Naive thymus-derived CD4-positive, alpha-beta T cell (primary cell): Measurements from ENCODE around the gene GDI2. TPM values are rescaled to one million over a fixed set of nuclear protein-coding genes. Genes with fewer than 3 reads are reported as not detected.
A peak's percentile ranks its signal among the peaks of the same experiment; 100 is the strongest.

Source experiments
- ATAC-seq: fragments of 150-1000 bp; cut with Tn5 transposase; 2 replicates; pipeline ENCODE4 v1.10.0; 2021; ENCODE audit warnings: mild to moderate bottlenecking, moderate library complexity
- CTCF ChIA-PET: fragments of 350-600 bp; sonication (Branson Sonifier 250); formaldehyde crosslinking; loops from one replicate; lab custom pipeline; 2021; ENCODE audit warnings: antibody characterized with exemption; lab: Charles Lee
- POLR2A ChIA-PET: fragments of 350-600 bp; sonication (Branson Sonifier 250); formaldehyde crosslinking; loops from one replicate; lab custom pipeline; 2021; ENCODE audit warnings: antibody characterized with exemption, inconsistent platforms; lab: Charles Lee
- DNase-seq, 9 donors: peaks; one replicate each; pipeline versions ENCODE4 v3.0.0 to v3.0.0-alpha.2; 2020 to 2022; ENCODE audit warnings: mixed read lengths in 1 of 9
- H3K27ac ChIP-seq: one replicate; pipeline ENCODE4 v1.7.0; 2013; ENCODE audit warnings: mild to moderate bottlenecking, low read depth, low read length, moderate library complexity
- H3K27me3 ChIP-seq, 2 donors: one replicate each; pipeline ENCODE4 v1.7.0; 2013; ENCODE audit warnings: low read length in 2 of 2, mild to moderate bottlenecking in 2 of 2, moderate library complexity in 2 of 2; ENCODE audit not compliant: control insufficient read depth in 2 of 2, insufficient read depth in 2 of 2
- H3K36me3 ChIP-seq, 3 experiments: 1 replicate in 2 of 3; 2 replicates in 1 of 3; pipeline ENCODE4 v1.7.0; 2013; ENCODE audit warnings: low read length in 3 of 3, mild to moderate bottlenecking in 3 of 3, moderate library complexity in 1 of 3; ENCODE audit not compliant: insufficient read depth in 3 of 3, control insufficient read depth in 2 of 3
- H3K4me1 ChIP-seq, 2 donors: one replicate each; pipeline ENCODE4 v1.7.0; 2013; ENCODE audit warnings: low read length in 2 of 2, mild to moderate bottlenecking in 2 of 2, moderate library complexity in 1 of 2; ENCODE audit not compliant: control insufficient read depth in 2 of 2, insufficient read depth in 2 of 2
- H3K4me3 ChIP-seq: 2 replicates; pipeline ENCODE4 v1.7.0; 2013; ENCODE audit warnings: mild to moderate bottlenecking, low read length
- H3K9me3 ChIP-seq, 3 experiments: 1 replicate in 2 of 3; 2 replicates in 1 of 3; pipeline ENCODE4 v1.7.0; 2013; ENCODE audit warnings: low read length in 3 of 3; ENCODE audit not compliant: control insufficient read depth in 2 of 3
- H3K27ac Mint-ChIP-seq, 9 donors: one replicate each; pipeline ENCODE4 v1.8.0; 2020 to 2022; ENCODE audit warnings: mixed read lengths in 9 of 9, mild to moderate bottlenecking in 8 of 9, moderate library complexity in 5 of 9, inconsistent platforms in 2 of 9
- H3K27me3 Mint-ChIP-seq, 5 donors: one replicate each; pipeline ENCODE4 v1.8.0; 2021 to 2022; ENCODE audit warnings: mixed read lengths in 5 of 5, mild to moderate bottlenecking in 1 of 5
- H3K36me3 Mint-ChIP-seq, 5 donors: one replicate each; pipeline ENCODE4 v1.8.0; 2020 to 2022; ENCODE audit warnings: mixed read lengths in 5 of 5, mild to moderate bottlenecking in 3 of 5, inconsistent platforms in 1 of 5
- H3K4me1 Mint-ChIP-seq, 7 donors: one replicate each; pipeline ENCODE4 v1.8.0; 2020 to 2022; ENCODE audit warnings: mixed read lengths in 7 of 7, mild to moderate bottlenecking in 3 of 7, inconsistent platforms in 1 of 7
- H3K4me3 Mint-ChIP-seq, 10 donors: one replicate each; pipeline ENCODE4 v1.8.0; 2020 to 2022; ENCODE audit warnings: mild to moderate bottlenecking in 10 of 10, mixed read lengths in 10 of 10, moderate library complexity in 6 of 10, inconsistent platforms in 2 of 10
- H3K9me3 Mint-ChIP-seq, 11 donors: one replicate each; pipeline ENCODE4 v1.8.0; 2020 to 2022; ENCODE audit warnings: mixed read lengths in 11 of 11, mild to moderate bottlenecking in 4 of 11, inconsistent platforms in 1 of 11, moderate library complexity in 1 of 11
- intact Hi-C, 2 donors: fragments of 100-400 bp; cut with micrococcal nuclease; formaldehyde crosslinking; loops; one replicate each; pipeline ENCODE4 v1.15.1; 2023
- polyA plus RNA-seq, 2 donors: library from polyadenylated mRNA; unstranded; fragments of 300-500 nt; fragmentation: Illumina TruSeq; gene quantifications; one replicate each; pipeline ENCODE4 v1.2.3, GENCODE V29; 2021
- total RNA-seq, 6 experiments: library from RNA in 5 of 6; stranded (reverse) in 5 of 6; gene quantifications; 1 replicate in 5 of 6; 2 replicates in 1 of 6; pipeline ENCODE4 v1.2.3 and lab custom pipeline; 2021 to 2026

GDI2 gene
- total and polyA plus RNA-seq, 7 experiments from 2014 or later: 85.3 to 236 (median 130) TPM

DNA sequence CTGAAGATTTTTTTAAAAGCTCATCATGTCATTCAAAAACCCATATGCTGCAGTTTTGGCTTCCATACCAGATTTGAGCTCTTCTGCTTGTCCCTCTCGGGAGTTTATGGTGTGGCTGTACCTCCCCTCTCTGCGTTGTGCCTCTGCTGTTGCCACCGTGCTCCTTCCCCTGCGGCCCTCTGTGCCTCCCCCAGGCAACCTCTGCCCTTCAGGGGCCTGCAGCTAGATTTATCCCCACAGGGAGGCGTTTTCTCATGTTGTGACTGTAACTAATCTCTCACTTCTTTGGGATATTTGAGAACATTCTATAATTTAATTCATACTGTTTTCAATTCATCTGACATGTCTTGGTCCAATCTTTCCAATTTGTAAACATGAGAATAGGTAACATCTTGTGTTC, 75.9 kb downstream of the GDI2 start:
- no peaks in the 10 kb centered on the region for H3K9me3 Mint-ChIP-seq
- DNase-seq (no peak), ATAC-seq (no peak)
- Histone ChIP-seq H3K4me3 (no peak overlapping the region), H3K27me3 (no peaks in the 10 kb centered on the region), H3K27ac (no peak overlapping the region), H3K4me1 (no peaks in the 10 kb centered on the region), H3K36me3 (peaks cover 3 to 44% (median 7%) of the 10 kb centered on the region in 3 experiments), H3K9me3 (no peaks in the 10 kb centered on the region)
- peaks cover 13 to 53% (median 16%) of the 10 kb centered on the region in 5 donors for H3K36me3 Mint-ChIP-seq
- intact Hi-C loops: no loop called here
- ChIA-PET CTCF (no interaction called here), POLR2A (no interaction called here)
- peaks cover 9 to 37% (median 22%) of the 10 kb centered on the region in 7 donors for H3K4me1 Mint-ChIP-seq
- peak overlapping the region in 5 of 9 donors; percentile 20 to 80 (median 37) for H3K27ac Mint-ChIP-seq
- H3K4me3 Mint-ChIP-seq: peak overlapping the region in 1 of 10 donors; percentile 30
- no peaks in the 10 kb centered on the region for H3K27me3 Mint-ChIP-seq

- peak overlapping the region in 5 of 9 donors; percentile 2 to 55 (median 11) for H3K27ac Mint-ChIP-seq
- intact Hi-C loops: no loop called here
- POLR2A ChIA-PET: no interaction called here
Observed at GRCh38 chr10:5736591-5736990, 76.6 kb downstream of the GDI2 start.

DNA sequence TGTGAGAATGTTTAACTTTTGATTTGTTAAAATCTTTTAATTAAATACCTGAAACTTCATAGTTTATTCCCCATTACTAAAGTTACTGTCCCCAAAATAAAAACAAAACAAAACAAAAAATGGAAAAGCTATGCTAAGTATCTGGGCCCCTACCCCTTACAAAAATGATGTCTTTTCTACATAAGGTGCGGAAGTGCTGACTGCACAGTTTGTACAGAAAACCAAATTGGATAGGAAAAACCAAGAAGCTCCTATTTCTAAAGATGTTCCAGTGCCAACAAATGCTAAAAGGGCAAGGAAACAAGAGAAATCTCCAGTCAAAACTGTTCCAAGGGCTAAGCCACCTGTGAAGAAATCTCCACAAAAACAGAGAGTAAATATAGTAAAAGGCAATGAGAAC, 78.1 kb downstream of the GDI2 start:
- ChIA-PET CTCF (interaction anchor here (1.0 to 1.2 kb wide), 2 partner anchors 29 to 104 kb away, joined by 4 read pairs; no protein-coding TSS in a partner anchor), POLR2A (interaction anchor here (0.7 kb wide), 1 partner anchor 117 kb away, joined by 4 read pairs; no protein-coding TSS in a partner anchor)
- Histone ChIP-seq H3K36me3 (peaks cover 0 to 43% (median 12%) of the 10 kb centered on the region in 3 experiments), H3K9me3 (no peaks in the 10 kb centered on the region), H3K27ac (no peak overlapping the region), H3K4me1 (no peaks in the 10 kb centered on the region), H3K27me3 (no peaks in the 10 kb centered on the region), H3K4me3 (no peak overlapping the region)
- Mint-ChIP-seq H3K4me3 (no peak overlapping the region), H3K4me1 (peaks cover 13 to 47% (median 27%) of the 10 kb centered on the region in 7 donors), H3K27me3 (no peaks in the 10 kb centered on the region), H3K9me3 (no peaks in the 10 kb centered on the region), H3K36me3 (peaks cover 4 to 54% (median 23%) of the 10 kb centered on the region in 5 donors), H3K27ac (peak overlapping the region in 7 of 9 donors; percentile 14 to 64 (median 30))
- no peak for DNase-seq
- ATAC-seq: no peak
- intact Hi-C loops: no loop called here

More at GRCh38 chr10:5736591-5736990, 76.6 kb downstream of the GDI2 start:
- H3K4me3 ChIP-seq: no peak overlapping the region
- H3K4me1 Mint-ChIP-seq: peaks cover 14 to 41% (median 28%) of the 10 kb centered on the region in 7 donors
- H3K4me3 Mint-ChIP-seq: no peak overlapping the region
- CTCF ChIA-PET: no interaction called here
- peaks cover 13 to 54% (median 19%) of the 10 kb centered on the region in 5 donors for H3K36me3 Mint-ChIP-seq
- no peaks in the 10 kb centered on the region for H3K27me3 Mint-ChIP-seq
- H3K27ac ChIP-seq: no peak overlapping the region
- no peaks in the 10 kb centered on the region for H3K9me3 Mint-ChIP-seq
- H3K9me3 ChIP-seq: no peaks in the 10 kb centered on the region
- H3K4me1 ChIP-seq: no peaks in the 10 kb centered on the region
- no peaks in the 10 kb centered on the region for H3K27me3 ChIP-seq
- H3K36me3 ChIP-seq: peaks cover under 1 to 45% (median 3%) of the 10 kb centered on the region in 3 experiments
- DNase-seq: no peak
- ATAC-seq: no peak

- Histone ChIP-seq H3K27me3 (no peaks in the 10 kb centered on the region), H3K36me3 (peaks cover 0 to 49% (median 13%) of the 10 kb centered on the region in 3 experiments), H3K4me3 (no peak overlapping the region), H3K9me3 (no peaks in the 10 kb centered on the region), H3K27ac (no peak overlapping the region), H3K4me1 (no peaks in the 10 kb centered on the region)
- ATAC-seq (no peak), DNase-seq (no peak)
- no peaks in the 10 kb centered on the region for H3K9me3 Mint-ChIP-seq
- H3K4me1 Mint-ChIP-seq: peaks cover 8 to 35% (median 23%) of the 10 kb centered on the region in 7 donors
- peak overlapping the region in 5 of 9 donors; percentile 6 to 48 (median 12) for H3K27ac Mint-ChIP-seq
- H3K36me3 Mint-ChIP-seq: peaks cover 4 to 48% (median 30%) of the 10 kb centered on the region in 5 donors
- no peak overlapping the region for H3K4me3 Mint-ChIP-seq
- CTCF ChIA-PET: interaction anchor here (0.7 kb wide), 1 partner anchor 11 kb away, joined by 4 read pairs; no protein-coding TSS in a partner anchor
- POLR2A ChIA-PET: interaction anchor here (1.0 kb wide), 1 partner anchor 20 kb away, joined by 3 read pairs; no protein-coding TSS in a partner anchor
- no peaks in the 10 kb centered on the region for H3K27me3 Mint-ChIP-seq
- intact Hi-C loops: loop anchor here (5.0 kb wide), 2 partner anchors 45 to 100 kb away; no protein-coding TSS in a partner anchor
Observed at GRCh38 chr10:5732141-5732540, 81.1 kb downstream of the GDI2 start.

- Histone ChIP-seq H3K4me3 (no peak overlapping the region), H3K4me1 (no peaks in the 10 kb centered on the region), H3K27me3 (no peaks in the 10 kb centered on the region), H3K27ac (no peak overlapping the region), H3K36me3 (peaks cover 0 to 55% (median 15%) of the 10 kb centered on the region in 3 experiments), H3K9me3 (no peaks in the 10 kb centered on the region)
- peak overlapping the region in 1 of 10 donors; percentile 2 for H3K4me3 Mint-ChIP-seq
- peaks cover 5 to 51% (median 33%) of the 10 kb centered on the region in 5 donors for H3K36me3 Mint-ChIP-seq
- ChIA-PET POLR2A (interaction anchor here (1.0 to 1.4 kb wide), 2 partner anchors 9 to 20 kb away, joined by 3 to 4 read pairs; no protein-coding TSS in a partner anchor), CTCF (interaction anchor here (0.7 kb wide), 1 partner anchor 11 kb away, joined by 4 read pairs; no protein-coding TSS in a partner anchor)
- H3K9me3 Mint-ChIP-seq: no peaks in the 10 kb centered on the region
- intact Hi-C loops: loop anchor here (5.0 kb wide), 2 partner anchors 44 to 99 kb away; no protein-coding TSS in a partner anchor
- no peak for DNase-seq
- H3K4me1 Mint-ChIP-seq: peaks cover 7 to 33% (median 23%) of the 10 kb centered on the region in 7 donors
- H3K27ac Mint-ChIP-seq: peak overlapping the region in 6 of 9 donors; percentile 10 to 77 (median 43)
- H3K27me3 Mint-ChIP-seq: no peaks in the 10 kb centered on the region
- ATAC-seq: no peak
Observed at GRCh38 chr10:5731559-5731958, 81.7 kb downstream of the GDI2 start.

DNA sequence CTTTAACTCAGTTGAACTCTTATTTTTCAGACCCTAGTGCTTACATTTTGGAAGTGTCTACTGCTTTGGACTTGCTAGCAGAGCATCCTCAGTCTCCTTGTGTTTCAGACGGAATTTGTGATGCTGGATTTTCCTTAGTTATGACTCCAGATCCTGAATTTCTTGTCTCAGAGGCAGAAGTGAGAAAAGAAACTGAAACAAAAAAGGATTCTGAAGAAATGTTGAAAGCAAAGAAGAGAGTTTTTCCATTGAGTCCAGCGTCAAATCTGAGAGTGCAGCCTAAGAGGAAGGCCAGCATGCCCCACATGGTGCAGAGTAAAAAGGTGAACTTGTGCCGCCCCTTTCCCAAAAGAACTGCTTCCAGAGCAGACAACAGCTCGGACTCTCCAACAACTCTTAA, 82.5 kb downstream of the GDI2 start:
- Mint-ChIP-seq H3K27me3 (no peaks in the 10 kb centered on the region), H3K4me3 (peak overlapping the region in 1 of 10 donors; percentile 44), H3K27ac (peak overlapping the region in 4 of 9 donors; percentile 18 to 57 (median 30)), H3K9me3 (no peaks in the 10 kb centered on the region), H3K4me1 (peaks cover 7 to 31% (median 21%) of the 10 kb centered on the region in 7 donors), H3K36me3 (peaks cover 5 to 54% (median 35%) of the 10 kb centered on the region in 5 donors)
- Histone ChIP-seq H3K36me3 (peaks cover 0 to 55% (median 15%) of the 10 kb centered on the region in 3 experiments), H3K27me3 (no peaks in the 10 kb centered on the region), H3K4me1 (no peaks in the 10 kb centered on the region), H3K27ac (no peak overlapping the region), H3K4me3 (no peak overlapping the region), H3K9me3 (no peaks in the 10 kb centered on the region)
- DNase-seq: no peak
- ATAC-seq: no peak
- POLR2A ChIA-PET: interaction anchor here (1.4 kb wide), 1 partner anchor 10 kb away, joined by 4 read pairs; no protein-coding TSS in a partner anchor
- CTCF ChIA-PET: no interaction called here
- intact Hi-C loops: loop anchor here (5.0 kb wide), 2 partner anchors 43 to 98 kb away; no protein-coding TSS in a partner anchor
